Dendritic cell treated with granulocyte-macrophage colony-stimulating factor and Interleukin-4, amounts not matched to agents 40 ng/mL and 50 ng/mL, for 4 days (primary cell): Measurements from ENCODE around the gene MCEMP1.

Experiments used
- H3K27ac Mint-ChIP-seq: one replicate; pipeline ENCODE4 v1.8.0; 2022; ENCODE audit warnings: mild to moderate bottlenecking, mixed read lengths
- H3K27me3 Mint-ChIP-seq: one replicate; pipeline ENCODE4 v1.8.0; 2022; ENCODE audit warnings: mild to moderate bottlenecking, mixed read lengths
- H3K36me3 Mint-ChIP-seq: one replicate; pipeline ENCODE4 v1.8.0; 2022; ENCODE audit warnings: low read depth, mixed read lengths
- H3K4me1 Mint-ChIP-seq: one replicate; pipeline ENCODE4 v1.8.0; 2022; ENCODE audit warnings: low read depth, mixed read lengths
- H3K4me3 Mint-ChIP-seq: one replicate; pipeline ENCODE4 v1.8.0; 2022; ENCODE audit warnings: mild to moderate bottlenecking, moderate library complexity, mixed read lengths
- H3K9me3 Mint-ChIP-seq: one replicate; pipeline ENCODE4 v1.8.0; 2022; ENCODE audit warnings: mixed read lengths
- intact Hi-C: fragments of 100-400 bp; cut with micrococcal nuclease; formaldehyde crosslinking; loops from one replicate; pipeline ENCODE4 v1.15.0; 2022

The MCEMP1 gene

DNA sequence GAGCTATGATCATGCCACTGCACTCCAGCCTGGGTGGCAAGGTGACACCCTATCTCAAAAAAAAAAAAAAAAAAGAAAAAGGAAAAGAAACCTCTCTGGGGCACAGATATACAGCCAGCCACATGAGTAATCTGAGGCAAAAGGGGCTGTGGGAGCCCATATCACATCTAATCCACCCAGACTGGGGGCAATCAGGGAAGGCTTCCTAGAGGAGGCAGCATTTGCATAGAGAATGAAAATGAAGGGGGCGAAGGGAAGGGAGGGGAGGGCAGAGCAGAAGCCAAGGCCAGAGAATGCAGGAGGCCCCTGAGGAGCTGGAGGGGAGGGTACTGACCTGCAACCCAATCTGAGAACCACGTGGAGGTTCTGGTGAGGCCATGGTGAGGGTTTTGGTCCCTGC is 26.7 kb upstream of the MCEMP1 start:
- Mint-ChIP-seq H3K4me1 (peaks cover 40% of the 10 kb centered on the region), H3K27ac (no peak overlapping the region), H3K4me3 (no peak overlapping the region), H3K36me3 (peaks cover 32% of the 10 kb centered on the region), H3K9me3 (no peaks in the 10 kb centered on the region), H3K27me3 (no peaks in the 10 kb centered on the region)
- intact Hi-C loops, result no loop called here

DNA sequence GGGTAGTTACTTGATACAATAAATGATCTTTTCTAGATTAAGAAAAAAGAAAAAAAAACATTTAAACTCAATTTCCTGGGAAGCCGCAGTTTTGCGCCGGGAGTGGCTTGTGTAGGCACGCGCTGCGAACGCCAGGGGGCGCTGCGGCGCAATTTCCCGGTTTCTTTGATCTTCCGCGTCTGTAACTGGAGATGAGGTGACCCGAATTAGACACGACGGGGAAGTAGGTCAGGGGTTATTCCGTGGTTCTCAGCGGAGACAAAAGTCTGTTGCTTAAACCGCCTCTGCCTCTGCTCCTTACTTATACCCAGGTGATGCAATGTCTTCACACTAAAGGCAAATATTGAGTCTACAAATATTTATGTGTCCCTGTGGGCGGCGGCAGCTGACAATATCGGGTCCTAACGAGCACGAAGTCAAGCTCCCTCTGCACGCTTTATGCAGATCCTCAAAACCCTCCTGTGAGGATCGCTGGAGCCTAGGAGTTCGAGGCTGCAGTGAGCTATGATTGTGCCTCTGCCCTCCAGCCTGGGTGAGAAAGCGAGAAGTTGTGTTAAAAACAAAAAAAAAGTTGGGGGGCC is 24.7 kb upstream of the MCEMP1 start:
- Mint-ChIP-seq H3K27ac (peak overlapping the region; percentile 75), H3K9me3 (no peaks in the 10 kb centered on the region), H3K27me3 (peaks cover 2% of the 10 kb centered on the region), H3K4me3 (peak overlapping the region; percentile 55), H3K36me3 (peaks cover 12% of the 10 kb centered on the region), H3K4me1 (peaks cover 42% of the 10 kb centered on the region)
- intact Hi-C loops, result loop anchor here (1.0 kb wide), 1 partner anchor 28 kb away; the partner anchor contains the start of gene TRAPPC5

DNA sequence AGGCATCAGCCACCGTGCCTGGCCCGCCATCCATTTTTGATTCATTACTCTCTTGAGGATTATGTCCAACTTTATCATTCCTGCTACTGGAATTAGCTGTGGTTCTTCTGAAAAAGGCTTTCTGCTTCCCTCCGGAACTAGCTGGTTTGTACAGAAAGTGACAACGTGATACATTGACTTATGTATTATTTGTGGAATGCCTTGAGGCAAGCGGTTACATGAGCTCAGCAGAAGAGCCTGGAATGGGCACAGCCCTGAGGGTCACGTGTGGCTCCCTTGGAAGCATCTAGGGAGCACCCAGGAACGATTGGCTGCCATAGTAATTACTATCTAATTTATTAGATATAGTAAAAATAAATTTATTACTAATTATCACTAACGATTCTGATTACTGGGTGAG is 22.5 kb upstream of the MCEMP1 start:
- H3K27ac Mint-ChIP-seq, result no peak overlapping the region
- no peaks in the 10 kb centered on the region for H3K9me3 Mint-ChIP-seq
- no peaks in the 10 kb centered on the region for H3K36me3 Mint-ChIP-seq
- intact Hi-C loops, result no loop called here
- H3K4me1 Mint-ChIP-seq, result peaks cover 47% of the 10 kb centered on the region
- H3K27me3 Mint-ChIP-seq, result peaks cover 2% of the 10 kb centered on the region
- no peak overlapping the region for H3K4me3 Mint-ChIP-seq

DNA sequence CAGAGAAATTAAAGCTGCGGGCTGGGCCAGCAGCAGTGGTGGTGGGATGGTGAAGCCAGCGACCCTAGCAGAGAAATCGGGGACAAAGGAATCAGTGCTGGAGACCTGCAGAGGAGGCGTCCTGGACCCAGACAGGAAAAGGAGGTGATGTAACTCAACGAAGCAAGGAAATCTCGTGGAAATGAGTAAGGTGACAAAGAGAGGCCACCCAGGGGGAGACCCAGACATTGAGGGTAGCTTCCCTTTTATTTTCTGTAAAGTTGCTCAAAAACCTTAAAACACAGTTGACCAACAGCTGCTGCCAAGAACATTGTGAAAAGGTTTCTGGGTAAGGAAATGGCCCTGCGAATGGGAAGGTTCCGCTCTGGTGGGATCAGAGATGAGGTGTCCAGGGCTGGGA is 21.3 kb upstream of the MCEMP1 start:
- Mint-ChIP-seq H3K27me3 (peaks cover 2% of the 10 kb centered on the region), H3K36me3 (no peaks in the 10 kb centered on the region), H3K4me1 (peaks cover 47% of the 10 kb centered on the region), H3K4me3 (no peak overlapping the region), H3K27ac (peak overlapping the region; percentile 81), H3K9me3 (no peaks in the 10 kb centered on the region)
- intact Hi-C loops, result no loop called here

DNA sequence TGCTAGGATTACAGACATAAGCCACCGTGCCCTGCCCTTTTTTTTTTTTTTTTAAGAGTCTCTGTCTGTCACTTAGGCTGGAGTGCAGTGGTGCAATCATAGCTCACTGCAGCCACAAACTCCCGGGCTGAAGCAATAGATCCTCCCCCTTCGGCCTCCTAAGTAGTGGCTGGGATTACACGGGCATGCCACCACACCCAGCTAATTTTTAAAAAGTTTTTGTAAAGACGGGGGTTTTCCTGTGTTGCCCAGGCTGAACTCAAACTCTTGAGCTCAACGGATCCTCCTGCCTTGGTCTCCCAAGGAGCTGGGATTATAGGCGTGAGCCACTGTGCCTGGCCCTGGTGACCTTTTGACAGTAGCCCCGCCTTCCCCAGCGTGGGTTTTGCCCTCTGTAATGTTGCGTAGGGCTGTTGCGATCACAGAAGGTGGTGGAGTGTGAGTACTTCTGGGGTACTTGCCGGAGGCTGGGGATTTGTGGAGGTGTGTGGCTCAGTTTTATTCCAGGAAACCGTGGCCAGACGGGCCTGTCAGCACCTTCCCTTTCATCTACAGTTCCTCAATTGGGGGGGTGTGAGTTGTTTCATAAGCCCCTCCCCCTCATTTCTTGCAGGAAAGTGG is 19.6 kb upstream of the MCEMP1 start:
- intact Hi-C loops, result no loop called here
- H3K4me1 Mint-ChIP-seq, result peaks cover 55% of the 10 kb centered on the region
- H3K27me3 Mint-ChIP-seq, result peaks cover 2% of the 10 kb centered on the region
- no peaks in the 10 kb centered on the region for H3K9me3 Mint-ChIP-seq
- no peaks in the 10 kb centered on the region for H3K36me3 Mint-ChIP-seq
- H3K27ac Mint-ChIP-seq, result peak overlapping the region; percentile 81
- H3K4me3 Mint-ChIP-seq, result peak overlapping the region; percentile 30

DNA sequence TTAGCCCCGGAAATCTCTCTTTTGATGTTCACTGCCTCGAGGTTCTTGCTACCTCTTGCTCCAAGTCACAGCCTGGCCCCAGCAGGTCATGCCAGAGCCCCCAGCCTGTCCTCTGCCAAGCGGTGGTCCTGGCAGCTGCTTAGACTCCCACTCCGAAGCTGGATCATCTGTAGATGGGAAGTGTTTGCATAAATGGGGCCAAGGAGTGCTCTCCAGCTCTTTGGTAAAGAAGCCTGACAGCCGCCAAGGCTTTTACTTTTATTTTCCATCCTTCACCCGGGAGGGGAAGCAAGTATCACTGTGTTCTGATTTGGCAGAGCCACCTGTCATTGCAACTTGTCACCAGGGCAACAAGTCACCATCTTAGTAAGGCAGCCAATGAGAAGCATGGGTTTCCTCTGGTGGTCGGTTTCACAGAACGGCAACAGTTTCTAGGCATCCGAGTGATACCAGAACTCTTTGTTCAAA is 18.6 kb upstream of the MCEMP1 start:
- H3K9me3 Mint-ChIP-seq, result no peaks in the 10 kb centered on the region
- peaks cover 2% of the 10 kb centered on the region for H3K27me3 Mint-ChIP-seq
- intact Hi-C loops, result no loop called here
- H3K36me3 Mint-ChIP-seq, result no peaks in the 10 kb centered on the region
- no peak overlapping the region for H3K4me3 Mint-ChIP-seq
- peaks cover 45% of the 10 kb centered on the region for H3K4me1 Mint-ChIP-seq
- H3K27ac Mint-ChIP-seq, result no peak overlapping the region

DNA sequence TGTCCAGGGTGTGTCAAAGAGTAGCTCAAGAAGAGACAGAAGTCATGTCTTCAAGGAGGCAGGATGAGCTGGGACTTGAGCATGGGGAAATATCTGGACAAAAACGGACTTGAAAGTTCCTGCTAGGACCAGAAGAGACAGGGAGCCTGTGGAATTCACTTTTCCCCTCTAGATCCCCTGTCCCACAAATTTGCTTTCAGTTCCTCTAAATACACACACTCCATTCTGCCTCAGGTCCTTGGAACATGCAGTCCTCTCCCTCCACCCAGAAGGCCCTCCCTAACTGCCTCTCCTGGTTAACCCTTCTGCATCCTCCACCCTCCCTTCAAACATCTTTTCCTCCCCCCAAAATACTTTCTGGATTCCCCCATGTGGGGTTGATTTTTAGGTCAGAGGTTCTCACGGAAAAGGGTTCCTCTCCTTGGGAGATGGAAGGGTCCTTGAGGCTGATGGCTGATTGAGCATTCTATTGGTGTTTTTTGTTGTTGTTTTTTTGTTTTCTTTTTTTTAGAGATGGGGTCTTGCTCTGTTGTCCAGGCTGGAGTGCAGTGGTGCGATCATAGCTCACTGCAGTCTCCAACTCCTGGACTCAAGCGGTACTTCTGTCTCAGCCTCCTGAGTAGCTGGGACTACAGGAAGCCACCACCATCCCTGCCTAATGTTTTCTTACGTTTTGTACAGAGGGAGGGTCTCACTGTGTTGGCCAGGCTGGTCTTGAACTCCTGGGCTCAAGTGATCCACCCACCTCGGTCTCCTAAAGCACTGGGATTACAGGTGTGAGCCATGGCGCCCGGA is 14.9 kb upstream of the MCEMP1 start:
- H3K27me3 Mint-ChIP-seq, result no peaks in the 10 kb centered on the region
- H3K27ac Mint-ChIP-seq, result no peak overlapping the region
- intact Hi-C loops, result no loop called here
- H3K4me3 Mint-ChIP-seq, result no peak overlapping the region
- no peaks in the 10 kb centered on the region for H3K9me3 Mint-ChIP-seq
- peaks cover 24% of the 10 kb centered on the region for H3K4me1 Mint-ChIP-seq
- no peaks in the 10 kb centered on the region for H3K36me3 Mint-ChIP-seq

DNA sequence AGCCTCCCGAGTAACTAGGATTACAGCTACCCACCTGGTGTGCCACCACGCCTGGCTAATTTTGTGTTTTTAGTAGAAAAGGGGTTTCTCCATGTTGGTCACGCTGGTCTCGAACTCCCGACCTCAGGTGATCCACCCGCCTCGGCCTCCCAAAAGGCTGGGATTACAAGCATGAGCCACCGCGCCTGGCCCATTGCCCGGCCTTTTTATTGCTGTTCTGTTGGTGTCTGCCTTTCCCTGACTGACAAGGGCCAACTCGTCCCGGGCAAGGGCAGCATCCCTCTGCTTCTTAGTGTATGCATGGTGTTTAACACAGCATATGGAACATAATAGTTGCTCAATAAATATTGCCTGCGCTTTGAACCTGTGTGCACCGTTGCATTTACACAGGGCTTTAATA is 14.2 kb upstream of the MCEMP1 start:
- no peaks in the 10 kb centered on the region for H3K9me3 Mint-ChIP-seq
- intact Hi-C loops, result no loop called here
- H3K27ac Mint-ChIP-seq, result no peak overlapping the region

DNA sequence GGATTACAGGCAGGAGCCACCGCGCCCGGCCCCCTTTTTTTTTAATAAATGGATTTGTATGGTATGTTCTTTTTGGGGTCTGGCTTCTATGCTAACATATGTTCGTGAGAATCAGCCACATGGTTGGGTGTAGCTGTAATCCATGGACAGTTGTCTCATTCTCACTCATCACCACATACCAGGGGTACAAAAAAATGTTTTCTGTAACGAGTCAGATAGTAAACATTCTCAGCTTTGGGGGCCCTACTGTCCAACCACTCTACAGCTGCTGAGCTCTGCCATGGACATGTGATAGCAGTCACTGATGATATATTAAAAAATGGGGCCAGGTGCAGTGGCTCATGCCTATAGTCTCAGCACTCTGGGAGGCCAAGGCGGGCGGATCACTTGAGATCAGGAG is 13.2 kb upstream of the MCEMP1 start:
- H3K4me1 Mint-ChIP-seq, result peaks cover 13% of the 10 kb centered on the region
- no peaks in the 10 kb centered on the region for H3K36me3 Mint-ChIP-seq
- H3K27ac Mint-ChIP-seq, result no peak overlapping the region
- H3K4me3 Mint-ChIP-seq, result no peak overlapping the region
- peaks cover 1% of the 10 kb centered on the region for H3K27me3 Mint-ChIP-seq
- H3K9me3 Mint-ChIP-seq, result no peaks in the 10 kb centered on the region
- intact Hi-C loops, result no loop called here

More for the DNA sequence above, 14.2 kb upstream of the MCEMP1 start:
- no peaks in the 10 kb centered on the region for H3K36me3 Mint-ChIP-seq
- no peak overlapping the region for H3K4me3 Mint-ChIP-seq
- no peaks in the 10 kb centered on the region for H3K27me3 Mint-ChIP-seq
- H3K4me1 Mint-ChIP-seq, result peaks cover 17% of the 10 kb centered on the region

DNA sequence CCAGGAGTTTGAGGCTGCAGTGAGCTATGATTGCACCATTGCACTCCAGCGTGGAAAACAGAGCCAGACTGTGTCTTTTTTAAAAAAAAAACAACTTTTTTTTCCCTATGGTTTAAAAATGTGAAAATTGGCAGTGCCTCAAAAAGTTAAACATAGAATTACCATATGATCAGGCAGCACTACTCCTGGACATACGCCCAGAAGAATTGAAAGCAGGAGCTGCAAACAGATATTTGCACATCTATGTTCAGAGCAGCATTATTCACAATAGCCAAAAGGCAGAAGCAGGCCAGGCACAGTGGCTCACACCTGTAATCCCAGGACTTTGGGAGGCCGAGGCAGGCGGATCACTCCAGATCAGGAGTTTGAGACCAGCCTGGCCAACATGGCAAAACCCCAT is 11.8 kb upstream of the MCEMP1 start:
- H3K27me3 Mint-ChIP-seq, result peaks cover 8% of the 10 kb centered on the region

DNA sequence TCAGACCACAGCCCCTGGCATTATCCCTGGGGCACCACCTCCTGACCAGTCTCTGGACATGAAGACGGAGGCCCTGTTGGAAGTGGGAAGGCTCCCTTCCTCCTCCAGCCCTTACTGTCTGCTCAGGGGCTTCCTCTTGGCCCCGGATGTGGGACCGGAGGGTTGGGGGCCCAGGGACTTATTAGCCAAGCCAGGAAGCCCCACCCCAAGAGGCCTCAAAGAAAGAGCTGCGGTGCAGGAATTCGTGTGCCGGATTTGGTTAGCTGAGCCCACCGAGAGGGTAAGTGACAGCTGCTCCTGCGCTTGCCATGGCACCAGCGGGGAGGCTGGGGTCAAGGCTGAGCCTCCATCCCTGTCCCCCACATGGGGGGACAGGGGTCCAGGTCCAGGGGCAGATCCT is 8.0 kb upstream of the MCEMP1 start, which contains the start of gene RETN:
Gene RETN, plus strand, starts transcription at position 208 of the 400 bp plus-strand sequence. CDS start 278 bp downstream, outside the sequence.
- Mint-ChIP-seq H3K9me3 (peaks cover 5% of the 10 kb centered on the region), H3K4me3 (peak within 1 kb of the TSS; percentile 52), H3K27ac (peak within 1 kb of the TSS; percentile 55), H3K4me1 (peaks cover 34% of the 10 kb centered on the region), H3K27me3 (peaks cover 8% of the 10 kb centered on the region), H3K36me3 (peaks cover 2% of the 10 kb centered on the region)
- intact Hi-C loops, result no loop called here

More for the DNA sequence above, 11.8 kb upstream of the MCEMP1 start:
- intact Hi-C loops, result no loop called here
- Mint-ChIP-seq H3K4me1 (peaks cover 27% of the 10 kb centered on the region), H3K36me3 (no peaks in the 10 kb centered on the region), H3K27ac (no peak overlapping the region), H3K4me3 (no peak overlapping the region), H3K9me3 (no peaks in the 10 kb centered on the region)

DNA sequence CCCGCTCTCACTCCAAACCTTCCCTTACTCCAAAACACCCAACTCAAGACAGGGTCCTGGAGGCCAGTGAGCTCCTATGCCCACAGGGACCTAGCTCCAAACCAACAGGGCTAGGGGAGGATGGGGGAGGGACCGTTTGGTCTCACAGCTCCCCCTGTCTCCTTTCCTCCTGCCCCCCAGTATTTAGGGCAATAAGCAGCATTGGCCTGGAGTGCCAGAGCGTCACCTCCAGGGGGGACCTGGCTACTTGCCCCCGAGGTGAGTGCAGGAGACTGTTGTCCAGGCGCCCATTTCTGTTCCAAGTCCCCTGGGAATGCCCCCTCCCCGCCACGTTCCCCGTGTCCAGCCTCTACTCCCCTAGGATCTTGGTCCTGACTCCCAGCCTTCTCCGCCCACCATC is 7.2 kb upstream of the MCEMP1 start:
- peaks cover 10% of the 10 kb centered on the region for H3K9me3 Mint-ChIP-seq
- peak overlapping the region; percentile 21 for H3K4me3 Mint-ChIP-seq
- H3K27me3 Mint-ChIP-seq, result peaks cover 8% of the 10 kb centered on the region
- peak overlapping the region; percentile 55 for H3K27ac Mint-ChIP-seq
- H3K36me3 Mint-ChIP-seq, result peaks cover 6% of the 10 kb centered on the region
- H3K4me1 Mint-ChIP-seq, result peaks cover 41% of the 10 kb centered on the region
- intact Hi-C loops, result no loop called here

DNA sequence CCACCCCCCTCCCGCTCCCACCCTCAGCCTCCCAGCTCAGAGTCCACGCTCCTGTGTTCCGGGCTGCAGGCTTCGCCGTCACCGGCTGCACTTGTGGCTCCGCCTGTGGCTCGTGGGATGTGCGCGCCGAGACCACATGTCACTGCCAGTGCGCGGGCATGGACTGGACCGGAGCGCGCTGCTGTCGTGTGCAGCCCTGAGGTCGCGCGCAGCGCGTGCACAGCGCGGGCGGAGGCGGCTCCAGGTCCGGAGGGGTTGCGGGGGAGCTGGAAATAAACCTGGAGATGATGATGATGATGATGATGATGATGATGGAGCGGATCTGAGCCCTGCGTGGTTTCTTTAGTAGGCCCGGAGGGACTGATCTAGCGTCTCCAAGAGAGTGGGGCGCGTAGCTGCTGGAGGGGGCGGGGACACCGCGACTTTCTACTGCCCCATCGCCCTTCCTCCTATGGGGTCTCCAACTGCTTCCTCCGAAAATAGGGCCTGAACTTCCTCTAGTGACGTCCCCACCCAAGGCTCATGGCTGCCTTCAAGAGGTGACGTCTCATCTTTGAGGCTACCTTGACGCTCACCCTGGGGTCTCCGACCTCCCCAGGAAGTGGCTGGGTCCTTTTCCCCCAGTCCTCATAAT is 6.6 kb upstream of the MCEMP1 start:
- H3K27ac Mint-ChIP-seq, result peak overlapping the region; percentile 44
- peaks cover 8% of the 10 kb centered on the region for H3K27me3 Mint-ChIP-seq
- H3K4me3 Mint-ChIP-seq, result peak overlapping the region; percentile 82
- H3K4me1 Mint-ChIP-seq, result peaks cover 43% of the 10 kb centered on the region
- peaks cover 10% of the 10 kb centered on the region for H3K9me3 Mint-ChIP-seq
- intact Hi-C loops, result no loop called here
- H3K36me3 Mint-ChIP-seq, result peaks cover 6% of the 10 kb centered on the region

DNA sequence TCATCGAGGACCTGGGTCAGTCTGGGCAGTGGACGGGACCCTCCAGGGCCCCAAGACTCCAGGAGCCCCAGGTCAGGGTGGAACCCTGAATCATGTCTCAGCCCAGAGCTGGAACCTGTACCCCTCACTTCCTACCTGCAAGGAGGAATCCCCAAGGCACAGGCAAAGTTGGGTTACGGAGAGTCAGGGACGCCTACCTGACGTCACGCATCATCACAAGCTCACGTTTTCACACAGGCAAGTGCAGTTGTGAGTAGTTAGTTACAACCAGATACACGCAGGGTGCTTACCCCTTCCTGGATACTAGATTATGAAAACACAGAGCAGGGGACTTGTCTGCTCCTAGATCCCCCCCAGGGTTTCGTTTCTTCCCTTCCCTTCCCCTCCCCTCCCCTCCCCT is 6.1 kb upstream of the MCEMP1 start:
- peaks cover 47% of the 10 kb centered on the region for H3K4me1 Mint-ChIP-seq

More for the DNA sequence above, 6.1 kb upstream of the MCEMP1 start:
- H3K4me3 Mint-ChIP-seq, result peak overlapping the region; percentile 82
- peaks cover 10% of the 10 kb centered on the region for H3K9me3 Mint-ChIP-seq
- peaks cover 6% of the 10 kb centered on the region for H3K36me3 Mint-ChIP-seq
- H3K27ac Mint-ChIP-seq, result peak overlapping the region; percentile 44
- intact Hi-C loops, result no loop called here
- peaks cover 8% of the 10 kb centered on the region for H3K27me3 Mint-ChIP-seq
